Fibroblast of lung (primary cell): ENCODE results near the gene NRG2. TPM values are rescaled to one million over a fixed set of nuclear protein-coding genes. Genes with fewer than 3 reads are reported as not detected.

Experiments
- DNase-seq, 2 donors: peaks; one replicate each; pipeline versions ENCODE4 v3.0.0 to v3.0.0-alpha.2; 2010; ENCODE audit warnings: low read depth in 2 of 2
- H2AFZ ChIP-seq: 2 replicates; pipeline ENCODE4 v1.5.1; 2012; ENCODE audit warnings: low read length, control low read depth, inconsistent platforms
- H3K27ac ChIP-seq: 2 replicates; pipeline ENCODE4 v1.5.1; 2011; ENCODE audit warnings: low read length, control low read depth; ENCODE audit not compliant: insufficient read depth
- H3K27me3 ChIP-seq: 2 replicates; pipeline ENCODE4 v1.5.1; 2011; ENCODE audit warnings: mild to moderate bottlenecking, low read length; ENCODE audit not compliant: control insufficient read depth, insufficient read depth
- H3K36me3 ChIP-seq: 2 replicates; pipeline ENCODE4 v1.5.1; 2011; ENCODE audit warnings: low read length; ENCODE audit not compliant: control insufficient read depth, insufficient read depth
- H3K4me1 ChIP-seq: 2 replicates; pipeline ENCODE4 v1.5.1; 2011; ENCODE audit warnings: low read length; ENCODE audit not compliant: control insufficient read depth, insufficient read depth; ENCODE audit errors: extremely low read depth
- H3K4me2 ChIP-seq: 2 replicates; pipeline ENCODE4 v1.5.1; 2011; ENCODE audit warnings: low read length, control low read depth; ENCODE audit not compliant: insufficient read depth; ENCODE audit errors: extremely low read depth
- H3K4me3 ChIP-seq, 4 experiments: fragments of 200-600 bp in 1 of 4; sonication (generic) in 1 of 4; replicated peaks in 1 of 4; 2 replicates each; pipeline ENCODE4 v1.5.1; 2011 to 2016; ENCODE audit warnings: low read length in 4 of 4, low read depth in 3 of 4, mild to moderate bottlenecking in 3 of 4, control low read depth in 2 of 4, inconsistent platforms in 1 of 4, mixed read lengths in 1 of 4; ENCODE audit not compliant: insufficient read depth in 1 of 4; ENCODE audit errors: control extremely low read depth in 1 of 4
- H3K79me2 ChIP-seq: 2 replicates; pipeline ENCODE4 v1.5.1; 2012; ENCODE audit warnings: mild to moderate bottlenecking, low read length, inconsistent platforms; ENCODE audit not compliant: control insufficient read depth, insufficient read depth
- H3K9ac ChIP-seq: 2 replicates; pipeline ENCODE4 v1.5.1; 2011; ENCODE audit warnings: mild to moderate bottlenecking, low read length, control low read depth; ENCODE audit not compliant: insufficient read depth
- H3K9me3 ChIP-seq: 2 replicates; pipeline ENCODE4 v1.5.1; 2012; ENCODE audit warnings: low read depth, low read length; ENCODE audit not compliant: control insufficient read depth, insufficient read depth
- H4K20me1 ChIP-seq: 2 replicates; pipeline ENCODE4 v1.5.1; 2011; ENCODE audit warnings: low read length; ENCODE audit not compliant: control insufficient read depth, insufficient read depth; ENCODE audit errors: extremely low read depth
- CTCF ChIP-seq, 2 donors: IDR thresholded peaks in 1 of 2; conservative IDR thresholded peaks in 1 of 2; 1 replicate in 1 of 2; 2 replicates in 1 of 2; pipeline ENCODE4 v1.5.1; 2011 to 2012; ENCODE audit warnings: low read length in 2 of 2, control low read depth in 1 of 2, inconsistent platforms in 1 of 2, low read depth in 1 of 2, mild to moderate bottlenecking in 1 of 2
- EZH2 ChIP-seq: IDR thresholded peaks from 2 replicates; pipeline ENCODE4 v1.5.1; 2012; ENCODE audit warnings: low read length, control low read depth, mild to moderate bottlenecking; ENCODE audit errors: missing control alignments
- polyA plus RNA-seq, 2 donors: library from polyadenylated mRNA; depleted of rRNA in 1 of 2; stranded (reverse) in 1 of 2; unstranded in 1 of 2; fragments of >200 nt; gene quantifications; 2 replicates each; pipeline ENCODE4 v1.2.1, GENCODE V29; 2011 to 2012; ENCODE audit warnings: missing spikeins in 1 of 2
- total RNA-seq: library from RNA; depleted of rRNA; stranded (reverse); fragments of >200 nt; gene quantifications from 2 replicates; pipeline ENCODE4 v1.2.1, GENCODE V29; 2014

Gene NRG2
- total and polyA plus RNA-seq, 2 donors (not counting 1 experiment from before 2014, with no cell fraction given): 0.28 to 1.3 TPM

GRCh38 chr5:140018517-140018916 lies 24.6 kb downstream of the NRG2 start:
- Histone ChIP-seq H3K4me1 (no peaks in the 10 kb centered on the region), H3K4me3 (no peak overlapping the region), H3K9ac (no peak overlapping the region), H3K27me3 (peaks cover 22% of the 10 kb centered on the region), H3K9me3 (no peaks in the 10 kb centered on the region), H3K79me2 (no peaks in the 10 kb centered on the region), H3K36me3 (no peaks in the 10 kb centered on the region), H4K20me1 (no peaks in the 10 kb centered on the region), H3K27ac (no peak overlapping the region), H2AFZ (no peak overlapping the region), H3K4me2 (no peak overlapping the region)
- no peak for DNase-seq
- TF ChIP-seq EZH2: no peak
- TF ChIP-seq CTCF (conservative IDR thresholded peaks at IDR 0.05 in 1 of 2, IDR thresholded peaks at IDR 0.05 in 1 of 2; ENCODE audit: low read depth in 1 of 2, low read length in 2 of 2): no peak

- Histone ChIP-seq H3K27ac (no peak overlapping the region), H3K4me1 (no peaks in the 10 kb centered on the region), H3K79me2 (no peaks in the 10 kb centered on the region), H3K9ac (no peak overlapping the region), H3K36me3 (no peaks in the 10 kb centered on the region), H2AFZ (no peak overlapping the region), H3K27me3 (peaks cover 22% of the 10 kb centered on the region), H4K20me1 (no peaks in the 10 kb centered on the region), H3K4me2 (no peak overlapping the region), H3K4me3 (no peak overlapping the region), H3K9me3 (no peaks in the 10 kb centered on the region)
- DNase-seq: no peak
- no peak for TF ChIP-seq EZH2
- no peak for TF ChIP-seq CTCF (conservative IDR thresholded peaks at IDR 0.05 in 1 of 2, IDR thresholded peaks at IDR 0.05 in 1 of 2; ENCODE audit: low read depth in 1 of 2, low read length in 2 of 2)
Observed at GRCh38 chr5:140018096-140018481, 25.0 kb downstream of the NRG2 start.

GRCh38 chr5:140017397-140018095 lies 25.6 kb downstream of the NRG2 start:
- no peaks in the 10 kb centered on the region for H3K4me1 ChIP-seq
- no peaks in the 10 kb centered on the region for H3K36me3 ChIP-seq
- no peak overlapping the region for H3K9ac ChIP-seq
- H3K27ac ChIP-seq: no peak overlapping the region
- TF ChIP-seq CTCF (conservative IDR thresholded peaks at IDR 0.05 in 1 of 2, IDR thresholded peaks at IDR 0.05 in 1 of 2; ENCODE audit: low read depth in 1 of 2, low read length in 2 of 2): no peak
- no peak for TF ChIP-seq EZH2
- H3K79me2 ChIP-seq: no peaks in the 10 kb centered on the region
- peaks cover 22% of the 10 kb centered on the region for H3K27me3 ChIP-seq
- H2AFZ ChIP-seq: no peak overlapping the region
- no peaks in the 10 kb centered on the region for H4K20me1 ChIP-seq
- no peak overlapping the region for H3K4me3 ChIP-seq
- H3K4me2 ChIP-seq: no peak overlapping the region
- no peaks in the 10 kb centered on the region for H3K9me3 ChIP-seq
- no peak for DNase-seq
